Stimulated activated CD4-positive, alpha-beta T cell treated with anti-CD3 and anti-CD28 coated beads, TNF-alpha, amount 100 ng/mL, for 4 hours (primary cell): ENCODE data around the gene CYSTM1.

Experiments used
- DNase-seq, 3 experiments: peaks; one replicate each; pipeline ENCODE4 v3.0.0-alpha.2; 2020; ENCODE audit warnings: low read depth in 3 of 3

Gene CYSTM1

GRCh38 chr5:140256726-140257125, 81.7 kb downstream of the CYSTM1 start:
- DNase-seq: no peak

- no peak for DNase-seq
These were observed 83.0 kb downstream of the CYSTM1 start for GRCh38 chr5:140258016-140258415.

- no peak for DNase-seq
These were observed 83.9 kb downstream of the CYSTM1 start for GRCh38 chr5:140258873-140259272.

- DNase-seq: no peak
These were observed 84.5 kb downstream of the CYSTM1 start for GRCh38 chr5:140259500-140259899.

GRCh38 chr5:140260089-140260656, 85.2 kb downstream of the CYSTM1 start:
- no peak for DNase-seq

- DNase-seq: no peak
These were observed 86.6 kb downstream of the CYSTM1 start for GRCh38 chr5:140261403-140262171.

- no peak for DNase-seq
These were observed 87.2 kb downstream of the CYSTM1 start for GRCh38 chr5:140262221-140262620.

GRCh38 chr5:140262839-140263238, 87.9 kb downstream of the CYSTM1 start:
- no peak for DNase-seq

GRCh38 chr5:140265845-140266244, 90.9 kb downstream of the CYSTM1 start:
- no peak for DNase-seq

GRCh38 chr5:140266471-140267200, 91.6 kb downstream of the CYSTM1 start:
- no peak for DNase-seq

GRCh38 chr5:140267201-140267540, 92.2 kb downstream of the CYSTM1 start:
- DNase-seq: no peak

GRCh38 chr5:140267559-140268018, 92.6 kb downstream of the CYSTM1 start:
- no peak for DNase-seq

GRCh38 chr5:140270008-140270407, 95.0 kb downstream of the CYSTM1 start:
- no peak for DNase-seq

- no peak for DNase-seq
These were observed 98.5 kb downstream of the CYSTM1 start for GRCh38 chr5:140273401-140273877.

GRCh38 chr5:140275837-140276236, 100.8 kb downstream of the CYSTM1 start:
- no peak for DNase-seq

- no peak for DNase-seq
These were observed 107.3 kb downstream of the CYSTM1 start for GRCh38 chr5:140282266-140282665.

- DNase-seq: no peak
These were observed 109.0 kb downstream of the CYSTM1 start for GRCh38 chr5:140284013-140284412.

GRCh38 chr5:140286424-140286823, 111.4 kb downstream of the CYSTM1 start:
- no peak for DNase-seq

- DNase-seq: no peak
These were observed 113.0 kb downstream of the CYSTM1 start for GRCh38 chr5:140287801-140288521.

GRCh38 chr5:140292212-140293036, 117.4 kb downstream of the CYSTM1 start:
- DNase-seq: no peak
